Measurements from ENCODE around the gene MARK2. TPM values are rescaled to one million over a fixed set of nuclear protein-coding genes. Genes with fewer than 3 reads are reported as not detected.

Gene MARK2
- total RNA-seq, 4 donors from 2014 or later, result 47.0 to 91.0 (median 62.2) TPM

- no peak for TF ChIP-seq CTCF (IDR thresholded peaks at IDR 0.05)
- TF ChIP-seq POLR2A (IDR thresholded peaks at IDR 0.05), result no peak
- DNase-seq, result no peak
- Histone ChIP-seq H3K4me3 (no peak overlapping the region), H3K27ac (no peak overlapping the region), H3K9me3 (no peaks in the 10 kb centered on the region), H3K27me3 (peaks cover 0 to 17% (median 0%) of the 10 kb centered on the region in 4 donors), H3K36me3 (peaks cover 12 to 47% (median 21%) of the 10 kb centered on the region in 3 donors), H3K4me1 (peaks cover 15 to 48% (median 16%) of the 10 kb centered on the region in 3 donors)
- WGBS, 2 donors, result 86 to 95% methylated on average over 8 to 9 of the region's 22 CpGs
- intact Hi-C loops (cut with DNase I), result no loop called here
Measured at GRCh38 chr11:63911876-63912275, 73.0 kb downstream of the MARK2 start.

GRCh38 chr11:63912678-63913077 lies 73.8 kb downstream of the MARK2 start:
- H3K36me3 ChIP-seq, result peaks cover 4 to 39% (median 19%) of the 10 kb centered on the region in 3 donors
- no peak for DNase-seq
- H3K4me1 ChIP-seq, result peaks cover 22 to 54% (median 23%) of the 10 kb centered on the region in 3 donors
- H3K27ac ChIP-seq, result no peak overlapping the region
- TF ChIP-seq POLR2A (IDR thresholded peaks at IDR 0.05) (no peak), CTCF (IDR thresholded peaks at IDR 0.05) (no peak)
- H3K4me3 ChIP-seq, result no peak overlapping the region
- no peaks in the 10 kb centered on the region for H3K9me3 ChIP-seq
- peaks cover 0 to 17% (median 0%) of the 10 kb centered on the region in 4 donors for H3K27me3 ChIP-seq
- intact Hi-C loops (cut with DNase I), result no loop called here
- 87 to 92% methylated on average over 6 of the region's 7 CpGs for WGBS, 2 donors

- H3K4me3 ChIP-seq, result no peak overlapping the region
- H3K27me3 ChIP-seq, result peaks cover 0 to 17% (median 0%) of the 10 kb centered on the region in 4 donors
- peaks cover 32 to 54% (median 36%) of the 10 kb centered on the region in 3 donors for H3K4me1 ChIP-seq
- H3K9me3 ChIP-seq, result no peaks in the 10 kb centered on the region
- no peak overlapping the region for H3K27ac ChIP-seq
- TF ChIP-seq POLR2A (IDR thresholded peaks at IDR 0.05) (no peak), CTCF (IDR thresholded peaks at IDR 0.05) (no peak)
- WGBS, 2 donors, result 84 to 85% methylated on average over 15 to 21 of the region's 34 CpGs
- intact Hi-C loops (cut with DNase I), result no loop called here
- DNase-seq, result no peak
- peaks cover 0 to 25% (median 5%) of the 10 kb centered on the region in 3 donors for H3K36me3 ChIP-seq
Measured at GRCh38 chr11:63913866-63914830, 75.2 kb downstream of the MARK2 start.

GRCh38 chr11:63914896-63915691 lies 76.2 kb downstream of the MARK2 start:
- intact Hi-C loops (cut with DNase I), result no loop called here
- H3K27ac ChIP-seq, result no peak overlapping the region
- peaks cover 0 to 17% (median 0%) of the 10 kb centered on the region in 4 donors for H3K27me3 ChIP-seq
- H3K9me3 ChIP-seq, result no peaks in the 10 kb centered on the region
- no peak for DNase-seq
- WGBS, 2 donors, result 57 to 80% methylated on average over 3 to 13 of the region's 20 CpGs
- TF ChIP-seq CTCF (IDR thresholded peaks at IDR 0.05) (no peak), POLR2A (IDR thresholded peaks at IDR 0.05) (no peak)
- no peak overlapping the region for H3K4me3 ChIP-seq
- peaks cover 42 to 57% (median 45%) of the 10 kb centered on the region in 3 donors for H3K4me1 ChIP-seq
- H3K36me3 ChIP-seq, result peaks cover 0 to 15% (median 0%) of the 10 kb centered on the region in 3 donors

Measured in esophagus squamous epithelium (tissue), 5 donors.